C1 segment of cervical spinal cord (tissue), 14 donors: ENCODE results near the gene SLC19A1.

Experiments
- DNase-seq, 14 donors: peaks; one replicate each; lab custom pipeline; 2025; lab: John Stamatoyannopoulos, UW

Gene SLC19A1

GRCh38 chr21:45493401-45494001, 48.7 kb downstream of the SLC19A1 start:
- no peak for DNase-seq

- DNase-seq: no peak
Observed at GRCh38 chr21:45492765-45493164, 49.5 kb downstream of the SLC19A1 start.

GRCh38 chr21:45491623-45492022, 50.6 kb downstream of the SLC19A1 start:
- no peak for DNase-seq

- no peak for DNase-seq
Observed at GRCh38 chr21:45491056-45491455, 51.2 kb downstream of the SLC19A1 start.

GRCh38 chr21:45490049-45490731, 52.0 kb downstream of the SLC19A1 start:
- no peak for DNase-seq

- no peak for DNase-seq
Observed at GRCh38 chr21:45489722-45489982, 52.6 kb downstream of the SLC19A1 start.

- DNase-seq: no peak
Observed at GRCh38 chr21:45488931-45489721, 53.1 kb downstream of the SLC19A1 start.

GRCh38 chr21:45487891-45488600, 54.2 kb downstream of the SLC19A1 start:
- DNase-seq: no peak

- DNase-seq: no peak
Observed at GRCh38 chr21:45487161-45487806, 55.0 kb downstream of the SLC19A1 start.

GRCh38 chr21:45486443-45487160, 55.6 kb downstream of the SLC19A1 start:
- DNase-seq: no peak

GRCh38 chr21:45485686-45486442, 56.4 kb downstream of the SLC19A1 start:
- DNase-seq: no peak

GRCh38 chr21:45484318-45484717, 57.9 kb downstream of the SLC19A1 start:
- DNase-seq: no peak

GRCh38 chr21:45482899-45483821, 59.1 kb downstream of the SLC19A1 start:
- DNase-seq: peak in 1 of 14 donors; percentile 15

GRCh38 chr21:45481977-45482898, 60.0 kb downstream of the SLC19A1 start:
- no peak for DNase-seq

- no peak for DNase-seq
Observed at GRCh38 chr21:45481566-45481965, 60.7 kb downstream of the SLC19A1 start.

- no peak for DNase-seq
Observed at GRCh38 chr21:45480701-45481500, 61.3 kb downstream of the SLC19A1 start.
